ENCODE results near the gene SULT1A4.
"Not testable (repeated sequence)": the region's sequence is repeated elsewhere in the genome, so short reads cannot be mapped to it uniquely, and the experiment has no call there.

Gene SULT1A4

GRCh38 chr16:29459706-29460646 lies at the start of gene SULT1A4:
SULT1A4 (plus strand) TSS chr16:29459913; CDS start chr16:29461386, 1,473 bp downstream.
- not testable (repeated sequence) for DNase-seq

DNA sequence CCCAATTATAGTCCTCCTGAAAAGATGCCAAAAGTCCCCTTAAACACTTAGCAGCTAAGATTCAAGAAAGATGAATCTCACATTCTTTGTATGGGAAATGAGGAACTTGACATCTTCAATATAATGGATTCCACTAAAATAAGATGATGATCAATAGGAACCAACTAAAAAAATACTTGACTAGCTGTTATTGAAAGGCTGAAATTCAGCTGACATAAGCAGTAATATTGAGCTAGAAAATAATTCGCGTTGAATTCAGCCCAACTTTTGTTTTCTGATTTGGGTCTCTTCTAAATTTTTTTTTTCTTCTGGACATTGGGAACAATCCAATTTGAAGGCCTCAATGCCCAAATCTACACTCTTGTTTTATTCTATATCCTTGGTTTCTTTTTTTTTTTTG lies 36.1 kb upstream of the SULT1A4 start:
- not testable (repeated sequence) for DNase-seq

DNA sequence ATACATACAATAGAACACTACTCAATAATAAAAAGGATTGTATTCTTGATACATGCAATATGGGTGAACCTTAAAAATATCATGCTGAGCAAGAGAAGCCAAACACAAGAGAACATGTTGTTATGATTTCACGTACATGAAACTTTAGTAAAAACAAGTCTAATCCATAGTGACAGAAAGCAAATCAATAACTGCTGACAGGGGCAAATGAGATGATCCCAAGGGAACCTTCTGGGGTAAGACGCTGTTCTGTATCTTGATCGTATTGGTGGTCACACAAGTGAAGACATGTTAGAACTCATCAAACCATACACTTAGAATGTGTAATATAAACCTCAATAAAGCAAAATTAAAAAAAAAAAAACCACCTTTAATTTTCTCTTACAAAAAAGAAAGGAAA lies 34.3 kb upstream of the SULT1A4 start:
- not testable (repeated sequence) for DNase-seq

- DNase-seq = not testable (repeated sequence)
Observed at GRCh38 chr16:29453754-29454153, 6.0 kb upstream of the SULT1A4 start.

- not testable (repeated sequence) for DNase-seq
Observed at GRCh38 chr16:29454269-29454668, 5.4 kb upstream of the SULT1A4 start, which contains the start of the genes BOLA2 and SLX1B. BOLA2 (minus strand) TSS chr16:29454351; CDS start chr16:29454253, 98 bp downstream. SLX1B (plus strand) TSS chr16:29454533.

DNA sequence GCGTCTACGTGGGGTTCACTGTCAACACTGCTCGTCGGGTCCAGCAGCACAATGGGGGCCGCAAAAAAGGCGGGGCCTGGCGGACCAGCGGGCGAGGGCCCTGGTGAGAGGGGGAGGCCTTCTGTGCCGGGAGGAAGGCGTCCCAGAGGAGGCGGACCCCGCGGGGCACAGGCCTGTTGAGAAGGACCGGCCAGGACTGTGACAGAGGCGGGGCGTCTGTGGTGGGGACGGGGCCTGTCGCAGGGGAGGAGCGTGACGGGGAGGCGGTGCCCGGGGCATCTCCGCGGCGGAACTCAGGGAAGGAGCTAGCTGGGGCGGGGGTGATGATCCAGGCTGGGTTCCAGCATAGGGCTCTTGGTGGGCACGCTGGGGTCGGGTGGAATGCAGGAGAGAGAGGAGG lies 4.9 kb upstream of the SULT1A4 start:
- DNase-seq = not testable (repeated sequence)

DNA sequence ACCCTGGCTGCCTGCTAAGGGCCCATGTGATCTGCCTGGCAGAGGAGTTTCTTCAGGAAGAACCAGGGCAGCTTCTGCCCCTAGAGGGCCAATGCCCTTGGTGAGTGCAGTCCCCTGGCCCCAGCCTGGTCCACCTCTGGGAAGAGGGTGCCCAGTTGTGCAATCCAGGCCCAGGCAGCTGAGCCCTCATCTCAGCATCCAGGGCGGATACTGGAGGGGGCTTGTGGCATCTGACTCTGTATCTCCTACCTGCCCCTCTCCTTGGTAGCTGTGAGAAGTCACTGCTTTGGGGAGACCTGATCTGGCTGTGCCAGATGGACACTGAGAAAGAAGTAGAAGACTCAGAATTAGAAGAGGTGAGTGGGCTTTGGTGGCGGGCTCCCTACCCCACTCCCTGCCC lies 2.1 kb upstream of the SULT1A4 start:
- peak; percentile 24 for DNase-seq

GRCh38 chr16:29460647-29461030 lies 926 bp downstream of the SULT1A4 start:
- not testable (repeated sequence) for DNase-seq

- not testable (repeated sequence) for DNase-seq
Observed at GRCh38 chr16:29465985-29466824, 6.5 kb downstream of the SULT1A4 start.

GRCh38 chr16:29466904-29467303 lies 7.2 kb downstream of the SULT1A4 start:
- DNase-seq = not testable (repeated sequence)

DNA sequence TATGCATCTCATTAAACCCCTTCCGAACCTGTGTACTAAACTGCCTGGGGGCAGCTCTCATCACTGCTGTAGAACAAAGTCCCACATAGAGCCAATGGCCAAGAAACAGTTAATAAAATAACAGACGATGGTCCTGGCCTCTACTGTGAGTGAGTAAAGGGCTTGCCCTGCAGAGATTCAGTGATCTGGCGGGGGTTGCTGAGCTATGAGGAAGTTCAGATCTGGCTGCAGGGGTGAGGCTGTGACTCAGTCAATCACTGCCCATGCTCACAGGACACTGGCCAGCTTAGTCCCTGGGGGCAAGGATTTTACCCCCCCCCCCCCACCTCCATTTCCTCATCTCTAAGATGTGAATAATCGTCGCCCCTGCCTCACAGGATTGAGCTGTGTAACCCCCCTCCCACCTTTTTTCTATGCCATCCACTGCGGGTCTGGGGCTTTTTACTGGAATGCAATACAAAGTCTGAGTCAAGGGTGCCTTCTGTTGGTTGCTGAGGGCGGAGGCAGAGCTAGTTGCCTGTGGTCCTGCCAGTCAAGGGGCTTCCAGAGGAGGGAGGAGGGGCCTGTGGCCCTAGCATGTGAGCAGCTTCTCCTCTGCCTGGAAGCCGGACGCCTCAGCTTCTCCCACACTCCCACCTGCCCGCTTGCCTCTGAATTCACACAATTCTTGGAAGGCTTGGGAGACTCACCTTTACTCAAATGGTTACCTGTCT lies 8.1 kb downstream of the SULT1A4 start:
- DNase-seq = not testable (repeated sequence)

DNA sequence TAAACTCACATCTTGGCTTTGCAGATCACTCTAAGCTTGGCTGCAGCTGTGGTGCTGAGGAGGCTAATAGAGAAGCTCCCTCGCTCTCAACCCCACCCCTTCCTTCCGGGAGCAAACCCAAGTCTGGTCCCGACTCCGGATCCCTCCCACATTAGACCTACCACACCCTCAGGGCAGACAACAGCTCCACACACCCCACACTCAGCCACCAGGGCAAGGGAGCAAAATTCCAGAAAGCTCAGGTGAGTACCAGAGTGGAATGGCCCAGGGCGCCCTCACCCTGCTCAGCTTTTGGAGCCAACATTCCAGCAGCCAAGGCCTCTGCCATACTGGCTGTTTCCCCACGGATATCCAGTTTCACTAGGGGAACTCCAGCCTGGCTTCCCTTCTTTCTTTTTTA lies 9.9 kb downstream of the SULT1A4 start:
- peak; percentile 48 for DNase-seq

- DNase-seq = not testable (repeated sequence)
Observed at GRCh38 chr16:29472065-29472464, 12.4 kb downstream of the SULT1A4 start.

DNA sequence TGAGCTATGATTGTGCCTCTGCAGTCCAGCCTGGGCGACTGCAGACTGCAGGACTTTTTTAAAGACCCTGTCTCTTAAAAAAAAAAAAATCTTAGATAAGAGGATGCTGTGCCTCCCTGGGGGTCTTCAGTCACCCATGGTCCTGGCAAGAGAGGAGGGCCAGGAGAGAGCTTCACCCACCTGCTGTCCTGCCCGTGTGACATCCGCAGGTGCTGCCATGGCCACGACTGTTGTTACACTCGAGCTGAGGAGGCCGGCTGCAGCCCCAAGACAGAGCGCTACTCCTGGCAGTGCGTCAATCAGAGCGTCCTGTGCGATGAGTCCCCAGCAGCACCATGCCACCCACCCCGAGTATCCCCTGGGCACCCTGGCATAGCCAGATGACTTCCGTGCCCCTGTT lies 22.6 kb downstream of the SULT1A4 start:
- peak; percentile 21 for DNase-seq

DNA sequence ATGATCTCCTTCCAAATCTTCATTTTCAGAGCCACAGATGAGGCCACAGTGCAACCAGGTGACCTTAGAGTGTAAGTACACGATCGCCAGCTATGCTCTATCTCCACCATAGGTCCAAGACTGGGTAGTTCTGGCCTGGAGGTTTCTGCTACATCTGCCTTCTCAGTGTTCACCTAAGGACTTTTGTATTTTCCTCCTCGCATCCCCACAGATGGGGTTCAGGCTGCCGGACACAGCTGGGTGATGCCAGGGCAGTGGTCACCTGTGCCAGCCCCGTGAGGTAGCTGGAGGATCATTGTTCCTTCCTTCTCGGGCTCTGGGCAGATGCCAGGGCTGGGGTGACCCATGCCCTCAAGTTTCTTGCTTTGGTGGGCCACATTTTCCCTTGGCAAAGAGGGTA lies 46.6 kb downstream of the SULT1A4 start, which contains the start of gene NPIPB12:
Gene NPIPB12 (minus strand): TSS at position 101 of the 400 bp plus-strand sequence.
- not testable (repeated sequence) for DNase-seq

All from stimulated activated CD8-positive, alpha-beta memory T cell treated with anti-CD3 and anti-CD28 coated beads, Interleukin-4, amount 100 ng/mL, for 48 hours (primary cell).